GM18951 (cell line): ENCODE data around the gene TNPO1.

Source experiments
- POLR2A ChIP-seq: IDR thresholded peaks from 4 replicates; pipeline ENCODE4 v1.6.1; 2011; ENCODE audit warnings: mild to moderate bottlenecking; ENCODE audit not compliant: insufficient read length, insufficient read depth; ENCODE audit errors: extremely low read depth
- in situ Hi-C: fragments of 300-500 bp; cut with MboI; formaldehyde crosslinking; loops from one replicate; pipeline ENCODE4 v1.12.0; 2022; ENCODE audit warnings: low sequenced_read_pairs, mixed read lengths, inconsistent platforms; ENCODE audit not compliant: unreplicated experiment

The TNPO1 gene

DNA sequence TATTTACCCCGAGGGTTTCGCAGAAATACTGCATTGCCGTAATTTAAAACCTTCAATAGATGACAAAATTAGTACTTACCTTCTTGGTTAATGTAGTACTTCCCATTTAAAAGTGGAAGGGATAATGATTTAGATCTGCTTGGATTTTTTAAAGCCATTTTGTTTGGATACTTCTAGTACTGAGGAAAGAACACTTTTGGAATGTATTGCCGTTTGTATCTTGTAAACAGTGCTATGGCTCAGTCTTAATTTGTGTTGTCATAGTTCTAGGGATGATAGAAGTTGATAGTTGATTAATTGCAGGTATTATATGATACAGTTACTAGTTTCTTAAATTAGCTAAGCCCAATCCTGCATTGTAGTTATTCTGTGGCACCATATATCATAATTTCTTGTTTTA is 33.1 kb downstream of the TNPO1 start:
- no peak for TF ChIP-seq POLR2A
- in situ Hi-C loops = no loop called here

DNA sequence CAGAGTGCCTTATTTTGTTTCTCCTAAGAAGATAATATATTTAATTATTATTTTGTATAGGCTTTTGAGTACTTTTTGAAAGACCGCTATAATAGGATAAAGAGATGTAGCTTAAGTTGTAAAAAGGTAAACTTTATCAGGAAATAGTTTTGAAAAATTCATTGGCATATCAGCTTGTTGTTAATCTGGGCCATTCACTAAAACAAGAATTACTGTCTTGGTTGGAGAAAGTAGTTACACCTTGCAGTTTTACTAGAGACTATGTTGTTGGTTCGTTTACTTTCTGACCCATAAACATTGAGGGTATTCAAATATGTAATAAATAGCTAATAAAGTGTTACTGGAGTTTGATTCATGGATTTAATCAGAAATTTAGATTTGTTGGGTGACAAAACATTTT is 33.7 kb downstream of the TNPO1 start:
- in situ Hi-C loops = no loop called here
- no peak for TF ChIP-seq POLR2A

DNA sequence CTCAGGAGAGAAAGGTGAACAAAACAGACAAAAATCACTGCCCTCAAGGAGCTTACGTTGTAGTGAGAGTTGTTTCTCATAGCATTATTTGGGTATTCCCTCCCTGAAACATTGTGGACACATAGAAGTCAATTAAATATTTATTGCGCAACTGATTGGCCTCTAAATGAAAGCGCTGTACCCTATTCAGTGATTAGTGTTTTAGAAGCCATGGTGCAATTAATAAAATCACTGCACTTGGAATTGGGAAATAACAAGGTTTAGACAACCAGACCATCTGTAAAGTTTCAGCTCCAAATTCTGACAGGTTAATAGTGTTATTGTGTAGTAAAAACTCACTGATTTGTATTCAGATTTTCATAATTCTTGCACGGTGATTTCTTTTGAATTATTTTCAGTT is 35.9 kb downstream of the TNPO1 start:
- no peak for TF ChIP-seq POLR2A
- in situ Hi-C loops = no loop called here

DNA sequence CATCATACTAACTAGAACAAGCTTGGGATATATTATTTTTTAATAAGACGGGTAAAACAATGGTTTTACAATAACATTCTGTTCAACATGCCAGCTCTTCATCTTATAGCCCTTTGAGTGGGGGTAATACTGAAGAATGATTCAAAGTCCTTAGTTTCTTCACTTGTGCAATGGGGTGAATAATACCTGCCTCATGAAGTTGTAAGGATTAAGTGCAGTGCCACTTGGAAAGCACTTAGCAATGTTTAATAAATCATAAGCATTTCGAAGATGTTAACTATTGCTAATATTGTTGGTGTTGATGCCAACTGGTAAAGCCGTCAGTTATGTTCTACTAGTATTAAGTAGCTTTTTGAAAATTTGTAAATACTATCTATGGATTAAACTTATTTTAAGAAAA is 38.0 kb downstream of the TNPO1 start:
- no peak for TF ChIP-seq POLR2A
- in situ Hi-C loops = no loop called here

DNA sequence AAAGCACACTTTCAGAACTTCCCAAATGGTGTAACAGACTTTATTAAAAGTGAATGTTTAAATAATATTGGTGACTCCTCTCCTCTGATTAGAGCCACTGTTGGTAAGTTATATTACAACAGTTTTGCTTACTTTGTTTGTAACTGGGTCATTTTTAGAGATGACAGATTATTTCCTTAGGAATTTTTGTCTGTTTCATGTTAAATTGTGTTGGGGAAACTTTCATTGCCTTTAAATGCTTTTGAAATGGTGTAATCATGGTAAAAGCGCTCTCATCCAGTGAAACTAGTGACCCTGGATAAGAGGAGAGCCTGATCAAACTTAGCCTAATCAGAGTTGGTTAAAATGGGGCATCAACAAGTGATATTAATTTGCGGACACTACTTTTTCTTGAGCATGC is 39.4 kb downstream of the TNPO1 start:
- in situ Hi-C loops = no loop called here
- TF ChIP-seq POLR2A = no peak

DNA sequence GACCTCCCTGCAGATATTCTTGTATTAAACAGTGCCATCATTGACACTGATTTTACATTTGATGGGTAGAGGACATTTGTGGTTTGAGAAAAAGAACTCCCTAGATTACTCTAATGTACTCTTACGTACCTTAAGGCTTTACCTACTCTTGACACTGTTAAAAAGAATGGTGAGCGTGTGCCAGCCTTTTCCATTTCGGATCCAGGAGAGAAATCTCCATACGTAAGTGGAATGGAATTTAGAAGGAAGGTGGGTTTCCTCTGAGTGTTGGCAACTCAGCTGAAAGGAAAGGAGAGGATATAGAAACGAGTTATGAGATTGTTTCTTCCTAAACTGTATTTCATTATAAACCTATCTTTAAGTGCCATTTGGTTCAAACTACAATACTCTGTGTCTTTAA is 40.9 kb downstream of the TNPO1 start:
- no peak for TF ChIP-seq POLR2A
- in situ Hi-C loops = no loop called here

DNA sequence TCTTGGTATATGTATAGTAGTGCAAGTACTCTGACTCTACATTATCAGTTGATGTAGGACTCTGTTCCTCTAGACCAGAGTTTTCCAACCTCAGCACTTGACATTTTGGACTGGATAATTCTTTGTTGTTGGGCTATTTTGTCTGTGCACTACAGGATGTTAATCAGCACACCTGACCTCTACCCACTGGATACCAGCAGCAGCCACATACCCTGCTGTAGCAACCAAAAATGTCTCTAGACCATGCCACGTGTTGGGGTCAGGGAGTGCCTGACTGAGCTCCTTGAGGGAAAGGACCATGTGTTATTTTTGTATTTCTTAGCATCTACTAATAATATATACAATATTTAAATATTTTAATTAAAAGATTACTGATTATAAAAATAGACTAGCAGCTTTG is 42.7 kb downstream of the TNPO1 start:
- in situ Hi-C loops = no loop called here
- TF ChIP-seq POLR2A = no peak

DNA sequence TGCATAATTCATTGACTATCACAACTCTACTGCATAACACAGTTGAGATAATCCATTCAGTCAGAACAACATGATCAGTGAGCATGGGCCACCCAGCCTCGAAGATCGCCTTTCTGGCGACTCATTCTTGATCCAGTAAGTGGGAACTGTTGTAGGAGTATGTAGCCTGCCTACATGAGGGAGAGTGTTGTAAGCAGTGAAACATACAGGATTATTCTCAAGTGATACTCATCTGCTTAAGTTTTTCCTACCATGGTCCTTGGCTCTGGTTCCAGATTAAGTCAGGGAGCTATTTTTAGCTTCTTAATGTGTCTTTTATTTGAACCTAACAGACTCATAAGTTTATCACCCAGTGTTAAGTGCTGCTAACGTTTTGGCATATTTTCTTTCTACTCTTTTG is 44.0 kb downstream of the TNPO1 start:
- TF ChIP-seq POLR2A = no peak
- in situ Hi-C loops = no loop called here

DNA sequence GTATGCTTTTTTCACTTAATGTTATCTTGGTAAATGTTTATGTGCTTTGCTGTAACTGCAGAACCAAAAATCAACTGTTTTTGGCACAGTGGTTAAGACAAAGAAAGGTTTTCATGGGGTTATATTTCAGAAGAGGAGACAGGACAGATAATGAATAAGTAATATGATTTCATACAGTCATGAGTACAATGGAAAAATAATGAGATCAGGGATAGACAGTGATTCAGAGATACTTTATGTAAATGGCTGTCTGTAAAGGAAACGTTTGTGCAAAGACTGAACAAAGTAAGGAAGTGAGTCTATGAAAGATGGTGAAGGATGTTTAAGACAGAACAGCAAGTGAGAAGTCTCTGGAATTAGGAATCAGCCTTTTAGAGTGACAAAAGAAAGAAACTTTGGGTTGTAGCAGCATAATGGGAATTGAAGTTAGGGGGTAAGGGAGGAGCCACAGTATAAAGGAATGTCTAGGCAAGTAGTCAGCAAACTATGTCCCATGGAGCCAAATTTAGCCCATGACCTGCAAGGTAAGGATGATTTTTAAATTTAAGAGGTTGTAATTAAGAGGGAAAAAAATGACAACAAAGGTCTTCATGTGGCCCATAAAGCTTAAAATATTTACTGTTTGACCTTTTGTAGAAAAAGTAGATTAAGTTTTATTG is 55.0 kb downstream of the TNPO1 start:
- in situ Hi-C loops = no loop called here
- no peak for TF ChIP-seq POLR2A

DNA sequence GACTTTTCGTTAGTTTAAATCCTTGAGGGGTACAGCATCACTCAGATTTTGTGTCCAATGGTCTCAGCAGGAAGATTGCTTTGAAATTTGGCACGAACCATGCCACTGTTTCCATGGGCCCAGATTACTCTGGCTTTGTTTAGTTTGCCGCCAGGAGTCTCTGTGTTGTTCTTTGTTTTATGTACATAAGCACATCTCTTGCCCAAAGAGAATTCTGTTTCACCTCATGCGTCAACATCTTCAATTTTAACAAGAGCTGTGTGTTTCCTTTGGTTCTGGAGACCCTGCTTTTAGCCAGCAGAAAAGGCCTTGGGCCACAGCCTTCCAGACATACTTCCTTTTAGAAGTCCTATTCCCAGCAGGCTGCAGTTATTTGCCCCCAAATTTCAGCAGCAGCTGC is 62.4 kb downstream of the TNPO1 start:
- in situ Hi-C loops = no loop called here
- no peak for TF ChIP-seq POLR2A

DNA sequence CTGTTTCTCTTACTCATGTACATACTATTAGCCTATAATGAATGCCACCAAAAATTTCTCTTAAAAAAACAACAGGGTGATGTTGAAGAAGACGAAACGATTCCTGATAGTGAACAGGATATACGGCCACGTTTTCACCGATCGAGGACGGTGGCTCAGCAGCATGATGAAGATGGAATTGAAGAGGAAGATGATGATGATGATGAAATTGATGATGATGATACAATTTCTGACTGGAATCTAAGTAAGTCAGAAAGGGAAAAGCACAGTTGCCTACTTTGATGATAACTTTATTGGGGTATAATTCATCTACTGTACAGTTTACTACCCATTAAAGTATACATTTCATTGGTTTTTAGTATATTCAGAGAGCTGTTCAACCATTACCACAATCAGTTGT is 66.5 kb downstream of the TNPO1 start:
- no peak for TF ChIP-seq POLR2A
- in situ Hi-C loops = no loop called here

DNA sequence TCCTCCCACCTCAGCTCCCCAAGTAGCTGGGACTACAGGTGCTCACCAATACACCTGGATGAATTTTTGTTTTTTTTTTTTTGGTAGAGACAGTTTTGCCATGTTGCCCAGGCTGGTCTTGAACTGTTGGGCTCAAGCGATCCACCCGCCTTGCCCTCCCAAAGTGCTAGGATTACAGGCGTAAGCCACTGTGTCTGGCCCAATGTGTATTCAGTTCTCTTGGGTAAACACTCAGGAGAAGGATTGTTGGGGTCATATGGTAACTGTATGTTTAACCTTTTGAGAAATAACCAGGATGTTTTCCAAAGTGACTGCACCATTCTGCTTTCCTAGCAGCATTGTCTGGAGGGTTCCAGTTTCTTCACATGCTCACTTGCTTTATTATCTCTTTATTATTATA is 67.4 kb downstream of the TNPO1 start:
- in situ Hi-C loops = no loop called here
- TF ChIP-seq POLR2A = no peak

DNA sequence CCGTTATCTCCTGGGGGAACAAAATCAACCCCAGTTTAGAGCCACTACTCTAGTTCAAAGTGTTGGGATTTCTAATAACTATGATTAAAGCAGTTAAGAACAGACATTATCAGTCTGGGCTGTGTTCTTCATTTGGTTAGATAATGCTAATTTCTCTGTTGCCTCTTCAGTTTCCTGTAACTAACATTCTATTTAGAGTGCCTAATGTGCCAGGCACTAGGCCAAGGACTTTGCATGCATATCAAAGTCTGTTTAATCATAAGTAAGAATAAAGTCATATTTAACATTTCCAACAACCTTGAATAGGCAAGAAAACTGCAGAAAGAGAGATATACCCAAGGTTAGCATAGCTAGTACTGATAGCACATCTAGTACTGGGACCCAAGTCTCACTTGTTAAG is 68.4 kb downstream of the TNPO1 start:
- in situ Hi-C loops = no loop called here
- no peak for TF ChIP-seq POLR2A

DNA sequence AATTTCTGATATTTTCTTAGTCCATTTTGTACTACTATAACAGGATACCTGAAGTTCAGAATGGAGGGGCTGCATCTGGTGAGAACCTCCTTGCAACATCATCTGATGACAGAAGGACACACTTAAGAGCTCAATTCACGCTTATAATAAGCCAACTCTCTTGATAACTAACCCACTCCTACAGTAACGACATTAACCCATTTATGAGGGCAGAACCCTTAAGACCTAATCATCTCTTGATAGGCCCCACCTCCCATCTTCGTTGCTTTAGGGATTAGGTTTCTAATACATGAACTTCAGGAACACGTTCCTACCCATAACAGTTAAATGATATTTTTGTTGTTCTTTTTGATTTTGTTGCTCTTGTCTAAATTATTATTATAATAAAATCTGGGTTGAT is 69.4 kb downstream of the TNPO1 start:
- TF ChIP-seq POLR2A = no peak
- in situ Hi-C loops = no loop called here

DNA sequence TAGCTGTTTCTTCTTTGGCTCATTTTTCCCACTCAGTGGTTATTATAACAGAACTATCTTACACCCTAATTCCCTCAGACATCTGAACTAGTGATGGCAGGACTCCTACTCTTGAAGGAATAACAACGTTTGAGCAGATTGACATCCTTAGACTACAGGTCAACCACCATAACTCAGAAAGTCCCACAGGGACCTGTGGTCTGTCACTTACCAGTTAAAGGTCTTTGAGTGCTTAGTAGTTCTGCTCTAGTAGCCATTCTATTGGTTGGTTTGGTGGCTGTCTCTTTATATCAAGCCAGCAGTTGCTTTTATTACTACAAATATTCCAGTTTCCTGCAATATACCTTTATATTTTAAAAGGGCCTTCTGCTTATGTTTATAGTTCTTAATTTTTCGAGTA is 72.1 kb downstream of the TNPO1 start:
- no peak for TF ChIP-seq POLR2A
- in situ Hi-C loops = no loop called here

DNA sequence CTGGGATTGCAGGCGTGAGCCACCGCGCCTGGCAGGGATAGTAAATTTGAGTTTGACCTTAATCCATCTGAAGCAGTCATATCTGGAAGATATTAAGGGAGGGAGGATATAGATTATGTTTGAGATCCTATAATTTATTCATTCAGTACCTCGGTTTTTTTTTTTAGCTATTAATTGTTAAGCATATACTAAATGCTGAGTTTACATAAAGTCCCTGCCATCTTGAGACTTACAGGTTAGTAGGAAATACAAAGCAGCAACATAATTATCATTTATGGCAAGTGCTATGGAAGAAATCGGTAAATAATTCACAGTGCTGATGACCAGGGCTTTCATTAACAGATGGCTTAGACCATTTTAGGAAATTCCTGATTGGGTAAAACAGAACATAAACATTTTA is 72.9 kb downstream of the TNPO1 start:
- TF ChIP-seq POLR2A = no peak
- in situ Hi-C loops = no loop called here

DNA sequence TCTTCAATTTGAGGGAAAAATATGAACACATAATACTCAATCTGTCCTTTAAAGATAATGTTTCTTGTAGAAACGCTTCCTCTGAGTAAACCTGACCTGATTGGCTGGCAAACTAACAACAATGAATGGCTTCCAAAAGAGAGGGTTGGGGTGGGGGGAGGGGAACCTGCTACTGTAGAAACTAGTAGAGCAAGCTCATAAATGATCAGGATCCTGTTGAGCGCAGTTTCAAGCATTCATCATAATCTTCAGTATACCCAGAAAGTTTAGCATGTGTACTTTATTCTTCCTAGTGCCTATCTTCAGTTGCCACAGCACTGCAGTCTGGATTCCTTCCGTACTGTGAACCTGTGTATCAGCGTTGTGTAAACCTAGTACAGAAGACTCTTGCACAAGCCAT is 76.4 kb downstream of the TNPO1 start:
- no peak for TF ChIP-seq POLR2A
- in situ Hi-C loops = no loop called here
